Stimulated activated CD4-positive, alpha-beta T cell treated with anti-CD3 and anti-CD28 coated beads, Interleukin-12 subunit alpha, Interleukin-12 subunit beta, amount 100 ng/mL, for 48 hours (primary cell): ENCODE measurements around the gene TPCN2.
"Not testable (repeated sequence)": the region's sequence is repeated elsewhere in the genome, so short reads cannot be mapped to it uniquely, and the experiment has no call there.

ENCODE experiments used
- DNase-seq, 3 donors: peaks; one replicate each; pipeline ENCODE4 v3.0.0-alpha.2; 2020; ENCODE audit warnings: low read depth in 2 of 3, low spot score in 1 of 3

The TPCN2 gene

DNA sequence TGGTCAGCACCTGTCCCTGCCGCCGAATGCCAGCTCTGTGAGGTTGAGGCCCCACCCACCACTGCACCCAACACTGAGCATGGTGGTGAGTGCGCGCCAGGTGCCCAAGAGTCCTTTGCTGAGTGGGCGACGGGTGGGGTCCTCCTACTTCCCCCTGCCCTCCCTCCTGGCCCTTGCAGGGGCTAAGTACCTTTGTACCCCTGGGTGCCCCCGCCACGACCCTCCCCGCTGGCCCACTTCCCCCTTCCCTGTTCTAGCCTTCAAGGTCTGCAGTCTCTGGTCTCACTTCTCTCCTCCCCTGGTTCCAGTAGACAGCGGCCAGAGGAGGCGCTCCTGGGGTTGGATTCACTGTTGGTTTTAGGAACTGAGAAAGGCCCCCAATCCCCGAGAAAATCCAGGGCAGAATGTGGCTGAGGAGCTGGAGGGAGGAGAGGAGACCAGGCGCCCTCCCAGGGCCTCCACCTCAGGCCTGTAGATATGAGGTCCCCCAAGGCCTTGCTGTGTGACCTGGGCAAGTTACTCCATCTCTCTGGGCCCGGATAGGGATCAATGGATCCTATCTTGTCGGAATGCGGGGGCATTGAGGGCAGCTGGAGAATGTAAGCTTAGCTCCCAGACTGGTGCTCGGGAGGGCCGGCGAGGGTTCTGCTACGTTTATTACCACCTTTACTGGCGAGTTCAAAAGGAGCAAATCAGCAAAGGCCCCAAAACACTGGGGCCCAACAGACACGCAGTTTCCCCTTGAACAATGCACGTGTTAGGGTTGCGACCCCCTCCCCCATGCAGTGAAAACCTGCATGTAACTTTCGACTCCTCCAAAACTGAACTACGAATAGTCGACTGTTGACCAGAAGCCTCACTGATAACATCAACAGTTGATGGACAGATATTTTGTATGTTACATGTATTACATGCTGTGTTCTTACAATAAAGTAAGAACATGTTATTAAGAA lies 75.1 kb downstream of the TPCN2 start:
- no peak for DNase-seq

DNA sequence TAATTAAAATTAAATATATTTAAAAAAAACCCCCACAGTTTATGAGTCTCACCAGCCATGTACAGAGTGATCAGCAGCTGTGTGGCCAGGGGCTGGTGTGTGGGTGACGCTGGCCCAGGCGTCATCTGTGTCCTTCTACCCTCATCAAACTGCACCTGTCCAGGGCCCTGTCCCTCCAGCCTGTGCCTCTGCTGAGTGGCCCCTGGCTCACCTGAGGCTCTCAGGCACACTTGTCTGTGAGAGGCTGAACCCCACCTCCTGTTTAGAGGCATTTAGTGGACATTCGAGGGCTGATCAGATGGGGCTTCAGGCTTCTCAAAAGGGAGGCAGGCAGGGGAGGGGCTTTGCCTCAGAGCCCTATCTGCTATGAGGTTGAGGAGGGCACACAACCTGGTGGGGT lies 77.1 kb downstream of the TPCN2 start:
- DNase-seq, result no peak

DNA sequence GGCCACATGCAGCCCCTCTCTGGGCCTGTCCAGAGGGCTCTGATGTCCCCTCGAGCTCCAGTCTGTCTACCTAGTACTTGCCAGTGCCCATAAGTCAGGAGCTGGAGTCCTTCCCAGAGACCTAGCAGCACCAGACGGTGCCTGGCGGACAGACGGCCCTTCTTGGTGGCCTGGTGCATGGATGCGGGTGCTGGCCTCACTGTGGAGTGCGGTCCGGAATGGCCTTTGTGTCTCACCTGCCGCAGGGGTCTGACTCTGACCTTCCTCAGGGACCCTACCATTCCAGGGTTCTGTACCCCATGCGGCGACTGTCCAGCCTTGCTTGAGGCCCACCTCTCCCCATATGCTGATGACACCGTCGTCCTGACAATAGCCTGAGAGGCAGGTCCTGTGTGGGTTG lies 77.6 kb downstream of the TPCN2 start:
- DNase-seq, result no peak

DNA sequence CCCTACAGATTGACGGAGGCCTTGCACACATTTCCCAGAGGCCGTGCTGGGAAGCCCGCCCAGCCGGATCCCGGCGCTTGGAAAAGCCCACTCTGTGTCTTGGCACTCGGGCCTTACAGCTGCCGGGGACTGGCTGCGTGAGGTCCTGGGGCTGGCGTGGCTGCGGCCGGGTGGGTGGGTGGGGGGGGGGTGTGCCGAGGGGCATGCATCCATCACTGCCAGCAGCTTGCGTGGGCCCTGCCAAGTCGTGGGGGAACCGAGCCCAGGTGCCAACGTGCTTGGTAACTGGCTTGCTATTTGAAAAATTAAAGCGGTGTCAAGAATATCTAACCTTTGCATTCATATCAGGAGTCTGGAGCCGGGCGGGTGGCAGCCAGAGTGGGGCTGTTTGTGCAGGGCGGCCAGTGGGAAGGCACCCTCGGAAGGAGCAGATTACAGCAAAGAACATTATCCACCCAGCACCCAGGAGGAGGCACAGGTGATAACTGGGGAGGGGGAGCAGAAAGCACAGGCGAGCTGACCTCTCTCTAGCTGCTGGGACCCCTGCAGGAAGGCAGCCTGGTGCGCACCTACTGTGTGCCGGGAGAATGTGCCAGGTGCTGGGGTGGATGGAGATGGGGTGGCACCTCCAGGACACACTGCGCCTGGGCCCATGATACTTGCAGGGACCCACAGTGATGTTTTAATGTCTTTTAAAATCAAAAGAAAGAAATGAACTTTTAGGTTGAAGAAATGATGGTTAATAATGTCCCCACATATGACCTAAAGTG lies 78.5 kb downstream of the TPCN2 start:
- no peak for DNase-seq

DNA sequence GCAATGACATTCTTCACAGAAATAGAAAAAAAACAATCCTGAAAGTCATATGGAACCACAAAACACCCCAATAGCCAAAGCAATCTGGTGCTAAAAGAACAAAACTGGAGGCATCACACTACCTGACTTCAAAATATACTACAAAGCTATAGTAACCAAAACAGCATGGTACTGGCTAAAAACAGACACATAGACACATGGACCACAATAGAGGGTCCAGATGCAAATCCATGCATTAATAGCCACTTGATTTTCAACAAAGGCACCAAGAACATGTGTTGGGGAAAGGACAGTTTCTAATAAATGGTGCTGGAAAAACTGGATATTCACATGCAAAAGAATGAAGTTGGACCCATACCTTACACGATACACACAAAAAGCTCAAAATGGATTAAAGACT lies 79.2 kb downstream of the TPCN2 start:
- no peak for DNase-seq

DNA sequence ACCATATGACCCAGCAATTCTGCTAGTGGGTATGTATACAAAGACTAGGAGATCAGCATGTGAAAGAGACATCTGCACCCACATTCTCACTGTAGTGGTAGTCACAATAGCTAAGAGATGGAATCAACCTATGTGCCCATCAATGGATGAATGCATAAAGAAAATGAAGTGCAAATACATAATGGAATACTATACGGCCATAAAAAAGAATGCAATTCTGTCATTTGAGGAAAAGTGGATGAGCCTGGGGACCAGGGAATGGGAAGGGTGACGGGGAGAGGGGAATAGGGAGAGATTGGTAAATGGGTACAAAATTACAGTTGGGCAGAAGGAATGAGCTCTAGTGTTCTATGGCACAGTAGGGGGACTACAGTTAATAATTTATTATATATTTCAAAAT lies 80.3 kb downstream of the TPCN2 start:
- DNase-seq, result no peak

DNA sequence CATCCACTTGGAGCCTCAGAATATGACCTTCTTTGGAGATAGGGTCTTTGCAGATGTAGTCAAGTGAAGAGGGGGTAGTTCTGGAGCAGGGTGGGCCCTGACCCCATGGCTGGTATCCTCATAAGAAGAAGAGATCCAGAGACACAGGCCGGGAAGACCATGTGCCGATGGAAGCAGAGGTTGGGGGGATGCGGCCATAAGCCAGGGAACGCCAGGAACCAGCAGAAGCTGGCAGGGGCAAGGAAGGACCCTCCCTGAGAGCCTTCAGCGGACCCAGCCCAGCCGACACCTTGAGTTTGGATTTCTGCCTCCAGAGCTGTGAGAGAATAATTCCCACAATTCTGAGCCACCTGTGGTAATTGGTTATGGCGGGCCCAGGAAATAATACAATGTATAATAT lies 80.9 kb downstream of the TPCN2 start:
- DNase-seq, result no peak

DNA sequence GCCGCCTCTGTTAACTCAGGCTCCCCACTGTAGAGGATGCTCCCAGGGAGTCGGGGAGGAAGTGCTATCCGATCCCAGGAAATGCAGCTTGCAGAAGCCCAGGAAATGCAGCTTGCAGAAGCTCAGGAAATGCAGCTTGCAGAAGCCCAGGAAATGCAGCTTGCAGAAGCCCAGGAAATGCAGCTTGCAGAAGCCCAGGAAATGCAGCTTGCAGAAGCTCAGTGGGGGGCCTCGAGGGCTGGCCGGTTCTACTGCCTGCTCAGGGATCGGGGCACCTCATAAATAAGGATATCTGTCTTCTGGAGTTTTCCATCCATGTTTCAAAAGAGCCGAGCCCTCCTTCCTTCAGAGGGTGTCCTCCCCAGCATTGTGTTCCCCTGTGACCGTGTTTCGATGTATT lies 81.9 kb downstream of the TPCN2 start:
- no peak for DNase-seq

DNA sequence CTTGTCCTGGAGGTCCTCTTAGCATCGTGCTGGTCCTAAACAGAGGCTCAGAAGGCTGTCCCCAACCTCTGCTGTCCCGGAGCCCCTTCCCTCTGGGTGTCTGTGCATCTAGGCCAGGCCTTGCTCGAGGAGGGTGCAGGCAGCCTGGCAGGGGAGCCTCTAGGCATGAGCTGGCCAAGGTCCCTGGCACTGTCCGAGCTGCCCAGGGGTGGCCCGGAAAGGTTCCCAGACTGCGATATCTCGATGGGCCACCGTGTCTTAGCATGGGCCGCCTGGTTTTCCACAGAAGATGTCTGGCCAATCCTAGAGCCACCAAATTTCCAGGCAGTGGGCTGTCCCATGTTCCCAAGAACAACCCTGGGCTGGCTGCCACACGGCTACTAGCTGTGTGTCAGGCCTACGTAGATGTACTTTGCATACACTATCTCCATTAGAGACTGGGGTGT lies 82.4 kb downstream of the TPCN2 start:
- no peak for DNase-seq

DNA sequence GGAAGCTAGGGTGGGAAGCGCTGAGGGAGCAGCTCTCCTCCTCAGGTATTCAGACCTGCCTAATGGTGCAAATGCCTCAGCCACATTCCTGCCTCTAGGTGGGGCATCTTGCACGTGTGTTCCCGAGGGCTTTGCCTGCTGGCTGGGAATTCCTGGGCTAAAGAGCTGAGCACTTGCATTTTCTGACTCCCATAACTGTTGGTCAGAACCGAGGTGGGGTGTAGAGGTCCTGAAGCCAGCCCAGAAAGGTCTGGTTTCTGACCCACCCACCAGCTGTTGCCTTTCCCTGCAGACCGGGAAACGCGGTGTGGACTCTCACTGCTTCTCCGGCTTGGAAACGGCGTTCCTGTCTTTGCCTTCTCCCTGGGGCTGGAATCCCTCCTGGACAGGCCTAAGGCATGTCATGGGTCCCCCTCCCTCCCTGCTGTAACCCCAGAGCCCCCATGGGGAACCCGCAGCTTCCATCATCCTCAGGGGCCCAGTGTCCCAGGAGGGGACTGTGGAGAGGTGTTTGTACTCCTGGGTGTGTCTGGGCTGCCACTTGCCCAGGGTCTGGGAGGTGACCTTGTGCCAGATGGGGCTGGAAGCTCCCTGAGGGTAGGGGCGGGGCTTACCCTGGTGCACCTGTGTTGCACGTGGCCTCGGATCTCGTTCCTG lies 83.0 kb downstream of the TPCN2 start:
- DNase-seq, result no peak

DNA sequence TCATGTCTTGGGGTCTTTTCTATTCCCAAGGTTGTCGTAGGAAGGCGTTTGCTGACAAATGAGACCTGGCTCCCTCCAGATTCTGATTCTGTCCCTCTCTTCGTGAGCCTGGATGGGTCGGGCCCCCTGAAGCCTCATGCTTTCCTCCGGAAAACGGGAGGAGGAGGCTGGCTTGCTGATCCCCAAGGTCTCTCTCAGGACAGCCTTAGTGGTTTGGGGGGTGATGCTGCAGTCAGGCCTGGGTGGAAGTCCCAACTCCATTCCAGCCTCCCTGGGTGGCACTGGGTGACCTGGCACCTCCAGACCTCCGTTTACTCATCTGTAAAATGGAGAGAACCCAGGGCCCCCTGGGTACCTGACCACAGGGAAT lies 83.6 kb downstream of the TPCN2 start:
- DNase-seq, result no peak

DNA sequence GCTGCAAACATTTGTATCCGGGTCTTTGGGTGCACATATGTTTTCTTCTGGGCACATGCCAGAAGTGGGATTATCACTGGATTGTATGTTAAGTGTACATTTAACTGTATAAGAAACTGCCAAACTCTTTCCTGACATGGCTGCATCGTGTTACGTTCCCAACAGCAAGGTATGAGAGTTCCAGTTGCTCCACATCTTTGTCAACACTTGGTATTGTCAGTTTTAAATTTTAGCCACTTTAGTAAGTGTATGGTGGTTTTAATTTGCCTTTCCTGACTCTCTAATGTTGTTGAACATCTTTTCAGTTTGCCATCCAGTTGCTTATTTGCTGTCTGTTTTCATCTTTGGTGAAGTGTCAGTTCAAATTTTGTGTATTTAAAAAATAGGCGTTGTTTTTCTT lies 84.5 kb downstream of the TPCN2 start:
- DNase-seq, result no peak

DNA sequence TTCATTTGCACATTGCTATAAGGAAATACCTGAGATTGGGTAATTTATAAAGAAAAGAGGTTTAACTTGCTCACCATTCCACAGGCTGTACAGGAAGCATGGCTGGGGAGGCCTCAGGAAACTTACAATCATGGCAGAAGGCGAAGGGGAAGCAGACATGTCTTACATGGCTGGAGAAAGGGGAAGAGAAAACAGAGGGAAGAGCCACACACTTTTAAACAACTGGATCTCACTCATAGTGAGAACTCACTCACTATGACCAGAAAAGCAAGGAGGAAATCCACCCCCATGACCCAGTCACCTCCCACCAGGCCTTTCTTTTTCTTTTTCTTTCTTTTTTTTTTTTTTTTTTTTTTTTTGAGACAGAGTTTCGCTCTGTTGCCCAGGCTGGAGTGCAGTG lies 85.5 kb downstream of the TPCN2 start:
- DNase-seq, result not testable (repeated sequence)

DNA sequence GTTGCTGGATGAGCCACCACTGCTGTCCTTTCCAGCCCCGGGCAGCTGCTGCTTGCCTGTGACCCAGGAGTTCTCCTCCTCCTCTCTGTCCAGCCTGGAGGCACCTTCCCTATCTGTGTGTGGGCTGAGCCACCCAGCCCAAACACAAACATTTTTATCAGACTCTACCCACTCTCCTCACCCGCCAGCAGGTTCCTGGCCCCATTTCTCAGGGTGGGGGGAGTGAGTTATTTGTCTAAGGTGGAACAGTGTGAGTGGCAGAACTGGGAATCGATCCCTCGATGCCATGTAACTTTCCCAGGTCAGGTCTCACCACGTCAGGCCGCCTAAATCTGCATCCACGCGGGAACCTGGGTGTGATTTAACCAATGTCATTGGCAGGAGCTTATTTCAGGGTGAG lies 86.2 kb downstream of the TPCN2 start:
- DNase-seq, result no peak

DNA sequence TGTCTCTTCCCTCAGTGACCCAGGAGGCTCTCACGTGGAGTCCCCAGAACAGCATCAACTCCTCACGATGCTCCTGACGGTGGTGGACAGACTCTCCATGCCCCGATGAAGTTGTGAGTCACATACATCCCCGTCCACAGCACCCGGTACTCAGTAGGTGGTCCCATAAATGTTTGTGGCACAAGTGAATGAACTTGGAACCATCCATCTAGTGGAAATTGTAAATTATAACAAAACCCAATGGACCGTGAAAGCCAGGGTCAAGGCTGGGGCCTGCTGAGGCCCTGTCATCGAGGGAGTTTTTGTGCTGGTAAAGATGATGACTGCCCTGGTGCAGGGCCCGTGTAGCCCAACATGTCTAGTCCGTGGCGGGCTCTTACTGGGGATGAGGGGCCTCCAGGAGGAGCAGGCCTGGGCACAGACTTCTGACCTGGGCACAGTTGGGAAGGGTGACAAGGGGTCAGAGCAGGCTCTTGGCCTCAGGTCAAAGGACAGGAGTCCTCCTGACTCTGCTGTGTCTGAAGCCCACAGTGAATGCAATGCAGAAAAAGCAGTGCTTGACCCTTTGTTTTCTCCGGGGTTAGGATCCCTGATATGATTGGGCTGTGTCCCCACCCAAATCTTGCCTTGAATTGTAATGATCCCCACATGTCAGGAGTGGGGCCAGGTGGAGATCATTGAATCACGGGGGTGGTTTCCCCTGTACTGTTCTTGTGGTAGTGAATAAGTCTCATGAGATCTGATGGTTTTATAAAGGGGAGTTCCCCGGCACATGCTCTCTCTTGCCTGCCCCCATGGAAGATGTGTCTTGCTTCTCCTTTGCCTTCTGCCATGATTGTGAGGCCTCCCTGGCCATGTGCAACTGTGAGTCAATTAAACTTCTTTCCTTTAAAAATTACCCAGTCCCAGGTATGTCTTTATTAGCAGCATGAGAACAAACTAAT lies 87.0 kb downstream of the TPCN2 start:
- DNase-seq, result no peak

DNA sequence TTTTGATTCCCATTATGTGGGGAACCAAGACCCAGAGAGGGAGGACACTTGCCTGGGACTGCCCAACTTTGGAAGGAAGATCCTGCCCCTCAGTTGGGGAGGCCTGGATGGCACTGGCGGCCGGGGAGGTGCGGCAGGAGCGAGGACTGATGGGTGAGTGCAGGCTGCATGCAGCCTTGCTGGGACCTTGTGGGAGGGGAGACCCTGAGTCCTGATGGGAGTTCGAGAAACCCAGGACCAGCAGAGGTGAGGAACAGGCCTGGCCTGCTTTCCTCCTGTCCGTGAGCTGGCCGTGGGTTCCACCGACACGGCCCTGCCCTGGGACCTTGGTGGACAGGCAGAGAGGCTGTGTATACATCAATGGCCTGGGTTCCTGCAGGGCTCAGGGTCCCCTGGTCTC lies 87.7 kb downstream of the TPCN2 start:
- DNase-seq, result no peak

DNA sequence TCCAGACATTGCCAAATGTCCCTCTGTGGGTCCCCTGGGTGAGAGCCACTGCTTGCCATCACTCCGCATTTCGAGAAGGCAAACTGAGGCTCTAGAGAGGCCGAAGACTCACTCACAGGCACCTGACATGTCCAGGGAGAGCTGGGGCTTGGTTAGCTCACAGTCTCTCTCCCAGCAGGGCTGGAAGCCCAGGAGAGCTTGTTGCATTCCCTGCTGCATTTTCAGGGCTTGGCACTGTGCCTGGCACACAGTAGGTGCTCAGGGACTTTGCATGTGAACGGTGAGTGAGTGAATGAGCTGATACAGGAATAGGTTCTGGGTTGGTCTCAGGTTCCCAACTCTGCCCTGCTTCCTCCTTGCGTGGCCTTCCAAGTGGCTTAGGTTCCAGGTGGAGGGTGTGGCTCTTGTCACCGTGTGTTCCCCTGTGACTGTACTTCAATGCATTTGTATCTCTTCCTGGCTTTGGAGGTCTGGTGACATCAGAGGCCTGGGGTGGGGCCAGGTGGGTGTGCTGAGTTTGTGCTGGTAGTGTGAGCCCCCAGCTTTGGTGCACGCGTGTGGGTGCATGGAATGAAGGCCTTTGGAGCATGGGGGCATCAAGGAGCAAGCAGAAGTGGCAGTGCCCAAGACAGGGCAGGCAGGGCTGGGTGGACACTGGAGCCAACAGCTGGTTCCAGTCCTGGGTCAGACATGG lies 88.6 kb downstream of the TPCN2 start:
- no peak for DNase-seq

DNA sequence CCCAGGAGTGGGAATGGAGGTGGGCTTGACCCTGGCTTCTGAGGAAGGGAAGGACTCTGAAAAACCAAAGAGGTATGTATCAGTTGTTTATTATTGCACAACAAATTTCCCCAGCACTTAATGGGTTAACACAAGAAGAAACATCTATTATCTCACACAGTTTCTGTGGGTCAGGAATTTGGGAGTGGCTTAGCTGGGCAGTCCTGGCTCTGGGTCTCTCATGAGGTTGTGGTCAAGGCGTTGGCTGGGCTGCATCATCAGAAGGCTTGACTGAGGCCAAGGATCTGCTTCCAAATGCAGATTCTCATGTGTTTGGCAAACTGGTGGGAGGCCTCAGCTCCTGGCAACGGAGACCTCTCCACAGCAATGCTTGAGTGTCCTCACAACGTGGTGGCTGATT lies 89.5 kb downstream of the TPCN2 start:
- DNase-seq, result no peak

DNA sequence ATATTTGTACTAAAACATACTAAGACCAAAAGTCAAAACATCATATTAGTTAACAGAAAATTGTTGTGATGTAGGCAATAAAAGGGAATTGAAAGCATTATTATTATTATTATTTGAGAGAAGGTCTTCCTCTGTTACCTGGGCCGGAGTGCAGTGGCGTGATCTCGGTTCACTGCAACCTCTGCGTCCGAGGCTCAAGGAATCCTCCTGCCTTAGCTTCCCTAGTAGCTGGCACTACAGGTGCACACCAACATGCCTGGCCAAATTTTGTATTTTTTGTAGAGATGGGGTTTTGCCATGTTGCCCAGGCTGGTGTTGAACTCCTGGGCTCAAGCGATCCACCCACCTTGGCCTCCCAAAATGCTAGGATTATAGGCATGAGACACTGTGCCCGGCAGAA lies 91.4 kb downstream of the TPCN2 start:
- not testable (repeated sequence) for DNase-seq

DNA sequence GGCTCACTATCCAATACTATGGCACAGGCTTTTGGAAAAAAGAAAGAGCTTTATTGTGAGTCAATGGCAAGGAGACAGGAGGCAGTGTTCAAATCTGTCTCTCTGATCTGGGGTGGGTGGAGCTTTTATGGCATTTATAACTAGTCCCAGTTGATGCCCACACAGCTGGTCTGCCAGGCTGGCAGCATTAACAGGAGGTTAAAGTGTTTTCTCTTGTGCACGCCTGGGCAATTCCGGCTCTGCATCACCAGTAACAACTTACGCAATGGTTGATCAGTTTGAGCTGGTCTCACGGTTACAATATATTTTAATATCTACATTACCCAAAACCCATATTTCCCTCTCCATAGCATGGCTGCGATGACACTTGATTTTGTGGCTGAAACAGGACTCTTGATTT lies 91.9 kb downstream of the TPCN2 start:
- no peak for DNase-seq
